GM21723 (cell line): ENCODE results near the gene RRAD.
A peak's percentile ranks its signal among the peaks of the same experiment; 100 is the strongest.

Experiments
- ATAC-seq: cut with Tn5 transposase; IDR thresholded peaks from one replicate; pipeline ENCODE4 v1.9.1; 2021; ENCODE audit warnings: mild to moderate bottlenecking, moderate library complexity; ENCODE audit not compliant: unreplicated experiment

Gene RRAD

DNA sequence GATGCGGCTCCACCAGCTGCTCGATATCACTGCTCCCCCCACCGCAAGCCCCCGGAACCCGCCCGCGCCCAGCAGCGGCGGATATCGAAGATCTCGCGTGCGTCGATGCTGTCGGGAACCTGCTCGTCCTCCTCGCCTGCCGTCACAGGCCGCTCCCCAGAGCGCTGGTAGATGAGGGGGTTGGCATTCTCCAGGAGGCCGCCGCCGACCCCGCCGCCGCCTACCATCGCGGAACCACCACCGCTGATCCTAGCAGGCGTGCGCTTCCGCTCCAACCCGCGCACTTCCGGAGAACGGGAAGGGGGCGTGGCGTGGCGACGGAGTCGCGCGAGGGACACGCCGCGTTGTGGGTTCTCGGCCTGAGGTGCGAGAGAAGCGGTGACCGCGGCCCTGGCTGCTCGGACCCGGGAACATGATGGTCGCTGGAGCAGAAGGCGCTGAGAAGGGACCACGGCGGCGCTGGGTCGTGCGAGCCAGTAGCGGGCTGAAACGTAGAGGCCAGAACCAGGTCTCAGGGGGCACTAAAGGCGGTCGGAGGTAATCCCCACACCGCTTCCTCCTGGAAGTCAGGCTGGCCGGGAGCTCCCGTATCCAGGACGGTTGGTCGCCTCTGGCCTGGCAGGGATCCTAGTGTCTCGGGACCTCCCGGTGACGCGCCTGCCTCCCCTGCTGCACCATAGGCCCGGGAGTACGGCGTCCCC lies 9.0 kb upstream of the RRAD start, which contains the start of gene CIAO2B:
CIAO2B (minus strand) TSS at position 265 of the 701 bp plus-strand sequence; CDS start at position 227, 38 bp downstream.
- ATAC-seq: peak; percentile 75

GRCh38 chr16:66933776-66934137 lies 8.4 kb upstream of the RRAD start:
- peak; percentile 8 for ATAC-seq

DNA sequence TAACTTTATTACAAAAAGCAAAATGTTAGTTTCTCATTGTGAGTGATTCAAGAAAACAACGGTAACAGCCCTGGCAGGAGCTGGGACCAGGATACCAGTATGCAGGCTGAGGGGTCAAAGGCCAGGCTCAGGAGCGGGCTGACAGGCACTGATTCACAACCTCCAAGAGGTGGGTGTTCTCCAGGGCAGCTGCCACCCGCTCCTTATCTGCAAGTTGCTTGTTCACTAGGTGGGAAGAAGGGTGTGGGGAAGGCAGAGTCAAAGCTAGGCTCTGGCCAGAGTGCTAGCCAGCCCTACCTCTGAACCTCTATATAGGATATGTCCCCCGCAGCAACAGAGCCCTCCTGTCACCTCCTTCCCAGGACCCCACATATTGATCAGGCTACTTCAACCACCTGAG lies 6.7 kb upstream of the RRAD start:
- no peak for ATAC-seq

GRCh38 chr16:66931665-66932064 lies 6.3 kb upstream of the RRAD start:
- ATAC-seq: no peak

- ATAC-seq: no peak
Observed at GRCh38 chr16:66930189-66930588, 4.9 kb upstream of the RRAD start.

DNA sequence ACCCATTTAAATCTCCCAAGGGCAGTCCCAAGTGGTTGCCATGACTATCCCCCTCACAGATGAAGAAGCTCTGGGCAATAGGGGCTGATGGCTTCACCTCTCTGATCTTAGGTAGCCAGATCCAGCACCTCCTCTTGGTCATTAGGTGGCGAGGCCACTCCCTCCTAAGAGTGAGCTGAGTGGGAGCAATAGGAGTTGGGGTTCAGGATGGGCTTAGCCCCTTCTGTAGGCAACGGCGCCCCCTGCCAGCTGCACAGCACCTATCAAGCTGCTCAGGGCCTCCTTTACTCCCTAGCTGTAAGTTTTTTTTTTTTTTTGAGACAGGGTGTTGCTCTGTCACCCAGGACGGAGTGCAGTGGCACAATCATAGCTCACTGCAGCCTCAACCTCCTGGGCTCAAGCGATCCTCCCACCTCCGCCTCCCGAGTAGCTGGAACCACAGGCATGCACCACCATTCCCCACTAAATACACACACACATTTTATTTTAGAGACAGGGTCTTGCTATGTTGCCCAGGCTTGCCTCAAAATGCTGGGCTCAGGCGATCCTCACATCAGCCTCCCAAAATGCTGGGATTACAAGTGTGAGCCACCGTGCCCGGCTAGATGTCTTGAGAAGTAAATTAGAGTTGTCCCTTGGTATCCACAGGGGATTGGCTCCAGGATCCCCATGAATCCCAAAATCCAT lies 3.5 kb upstream of the RRAD start:
- no peak for ATAC-seq

- no peak for ATAC-seq
Observed at GRCh38 chr16:66927918-66928649, 2.7 kb upstream of the RRAD start.

- no peak for ATAC-seq
Observed at GRCh38 chr16:66926961-66927436, 1.7 kb upstream of the RRAD start.

DNA sequence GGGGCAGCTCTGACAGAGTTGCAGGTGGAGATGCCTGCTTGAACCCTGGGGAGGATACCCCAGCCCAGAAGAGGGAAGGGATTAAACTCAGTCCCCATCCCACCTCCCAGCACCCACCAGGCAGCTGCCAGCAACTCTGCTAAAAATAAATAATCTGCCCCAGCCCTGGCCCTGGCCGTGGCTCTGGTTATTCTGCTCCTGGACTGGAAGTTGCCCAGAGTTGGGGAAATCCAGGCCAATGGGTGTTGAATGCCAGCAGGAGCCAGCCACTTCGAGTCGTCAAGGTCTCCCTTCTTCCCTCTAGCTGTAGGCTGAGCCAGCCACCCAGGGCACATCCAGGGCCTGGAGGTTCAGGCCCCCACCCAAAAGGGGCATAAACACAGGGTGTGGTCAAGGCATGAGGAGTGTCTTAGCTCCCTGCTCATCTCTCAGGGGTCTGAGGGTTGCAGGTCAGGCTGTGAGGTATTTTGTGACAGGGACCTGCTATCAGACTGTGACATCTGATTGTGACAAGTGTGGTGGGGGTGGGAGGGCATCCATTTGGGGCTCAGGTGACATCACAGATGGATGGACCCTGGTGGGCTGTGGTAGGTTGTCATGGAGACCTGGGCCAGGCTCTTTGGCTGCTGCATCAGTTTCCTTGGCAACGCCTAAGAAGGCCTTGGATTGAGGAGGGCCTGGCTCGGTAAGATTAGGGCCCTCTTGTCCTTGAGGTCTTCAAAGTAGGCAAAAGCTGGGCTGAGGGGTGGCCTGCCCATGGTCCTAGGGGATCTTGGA lies 1.0 kb upstream of the RRAD start:
- no peak for ATAC-seq

DNA sequence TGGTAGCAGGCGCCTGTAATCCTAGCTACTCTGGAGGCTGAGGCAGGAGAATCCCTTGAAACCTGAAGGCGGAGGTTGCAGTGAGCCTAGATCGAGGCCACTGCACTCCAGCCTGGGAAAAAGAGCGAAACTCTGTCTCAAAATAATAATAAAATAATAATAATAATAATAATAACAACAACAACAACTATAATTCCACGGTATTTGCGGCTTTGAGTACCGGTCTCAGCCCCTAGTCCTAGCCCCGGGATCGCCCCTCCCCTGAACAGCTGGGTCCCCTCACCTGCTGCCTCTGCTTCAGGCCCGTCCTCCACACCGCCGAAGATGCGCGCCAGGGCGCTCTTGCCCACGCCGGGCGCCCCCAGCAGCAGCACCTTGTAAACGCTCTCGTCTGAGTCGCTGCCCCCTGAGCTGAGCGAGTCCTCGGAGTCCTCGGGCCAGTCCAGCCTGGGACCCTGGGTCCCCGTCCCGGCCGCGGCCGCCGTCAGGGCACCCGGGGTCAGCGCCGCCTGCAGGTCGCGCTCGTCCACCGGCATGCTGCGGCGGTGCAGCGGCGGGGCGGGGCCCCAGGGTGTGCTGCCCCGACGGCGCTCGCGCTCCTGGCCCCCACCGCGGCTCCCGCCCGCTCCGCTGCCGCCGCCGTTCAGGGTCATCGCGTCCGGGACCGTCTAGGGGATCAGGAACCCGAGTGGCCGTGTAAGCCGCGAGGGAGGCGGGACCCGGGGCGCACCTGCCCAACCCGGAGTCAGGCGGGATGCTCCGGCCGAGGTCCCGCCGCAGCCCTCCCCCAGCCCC lies 611 bp downstream of the RRAD start:
- ATAC-seq: peak; percentile 50

DNA sequence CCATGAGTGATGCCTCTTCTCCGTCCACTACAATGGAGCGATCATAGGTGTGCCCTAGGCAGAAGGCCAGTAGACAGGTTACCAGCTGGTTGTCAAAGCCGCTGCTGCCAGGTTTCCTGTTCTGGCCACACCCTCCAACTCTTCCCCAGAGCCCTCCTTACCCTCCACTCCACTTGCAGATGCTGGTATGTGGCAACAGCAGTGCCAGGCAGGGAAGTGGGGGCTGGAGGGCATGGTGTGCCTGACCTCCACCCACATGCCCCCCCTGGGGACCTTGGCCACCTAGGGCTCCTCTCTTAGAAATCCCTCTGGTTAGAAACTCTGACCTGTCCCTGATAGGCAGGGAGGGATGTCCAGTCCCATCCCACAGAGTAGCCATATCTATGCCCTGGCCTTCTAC lies 1.5 kb downstream of the RRAD start:
- no peak for ATAC-seq

- ATAC-seq: no peak
Observed at GRCh38 chr16:66923247-66923731, 2.0 kb downstream of the RRAD start.

- no peak for ATAC-seq
Observed at GRCh38 chr16:66921729-66922450, 3.4 kb downstream of the RRAD start.

DNA sequence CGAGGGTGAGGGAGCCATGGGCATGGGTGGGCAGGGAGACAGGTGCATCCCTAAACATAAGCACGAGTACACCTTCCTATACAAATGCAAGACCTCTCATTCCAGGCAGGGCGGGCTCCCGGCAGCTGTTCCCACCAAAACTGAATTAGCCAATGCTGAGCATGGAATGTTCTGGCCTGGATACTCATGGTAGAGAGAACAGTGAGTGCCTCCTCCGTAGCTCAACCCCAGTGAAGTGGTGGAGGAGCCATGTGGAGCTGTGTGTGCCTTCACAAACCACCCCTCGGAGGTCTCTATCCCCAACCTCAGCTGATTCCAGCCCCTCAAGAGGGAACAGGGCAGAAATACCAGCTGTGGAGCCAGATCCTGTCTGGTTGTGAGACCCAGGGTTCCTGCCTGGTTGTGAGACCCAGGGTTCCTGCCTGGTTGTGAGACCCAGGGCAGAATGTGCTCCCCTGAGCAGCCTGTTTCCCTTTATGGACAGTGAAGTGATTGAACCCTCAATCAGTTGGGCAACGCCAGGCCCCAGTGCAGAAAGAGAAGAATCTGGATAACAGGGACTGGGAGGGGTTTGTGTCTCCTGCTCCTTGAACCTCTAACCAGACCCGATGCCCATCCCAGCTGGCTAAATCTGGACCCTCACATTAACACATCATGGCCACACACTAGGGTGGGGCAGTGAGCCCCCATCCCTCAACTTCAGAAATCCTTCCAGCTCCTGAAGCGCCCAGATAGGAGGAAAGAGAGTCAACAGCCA lies 4.2 kb downstream of the RRAD start:
- no peak for ATAC-seq

GRCh38 chr16:66920299-66920590 lies 5.1 kb downstream of the RRAD start:
- no peak for ATAC-seq

DNA sequence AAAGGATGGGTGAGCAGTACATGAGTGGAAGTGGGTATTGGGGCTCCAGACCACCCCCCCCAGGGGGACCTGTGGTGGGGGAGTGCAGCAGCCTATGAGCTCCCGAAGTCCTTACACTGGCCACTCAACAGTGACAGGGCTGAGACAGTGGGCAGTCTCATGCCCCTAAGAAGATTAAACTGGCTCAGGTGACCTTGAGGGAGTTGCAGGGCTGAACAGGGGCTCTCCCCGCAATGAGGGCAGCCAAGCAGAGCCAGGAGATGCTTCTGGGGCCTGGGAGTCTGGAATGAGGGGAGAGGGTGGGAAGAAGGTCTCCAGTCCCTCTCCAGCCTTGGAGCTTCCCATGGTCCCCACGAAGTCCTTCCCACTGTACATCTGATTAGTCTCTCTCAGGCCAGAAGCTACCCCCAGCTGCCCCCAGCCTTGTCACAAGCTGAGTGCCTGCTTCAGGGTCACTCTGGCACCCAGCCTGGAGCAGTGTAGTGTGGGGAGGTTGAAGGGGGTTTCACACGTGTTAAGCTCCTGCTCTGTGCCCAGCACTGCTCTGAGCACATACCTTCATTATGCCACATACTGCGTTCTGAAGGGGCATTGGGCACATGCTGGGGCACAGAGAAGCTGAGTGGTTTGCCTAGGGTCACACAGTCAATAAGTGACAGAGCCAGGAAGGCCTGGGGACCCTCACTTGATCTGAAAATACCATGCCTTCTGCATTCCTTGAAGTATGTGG lies 5.6 kb downstream of the RRAD start:
- ATAC-seq: no peak

GRCh38 chr16:66918803-66919568 lies 6.3 kb downstream of the RRAD start, which contains the start of gene CDH16:
CDH16 (minus strand) TSS chr16:66918885; CDS start chr16:66918065, 820 bp downstream.
- no peak for ATAC-seq
